AG09319 (cell line): ENCODE measurements around the gene KIF11.

Experiments used
- DNase-seq: peaks from one replicate; pipeline ENCODE4 v3.0.0-alpha.2; 2010; ENCODE audit warnings: low read depth; ENCODE audit errors: extremely low read depth
- TF ChIP-seq, protein P1 (sequence below): IDR thresholded peaks from 2 replicates; pipeline ENCODE4 v1.5.1; 2011; ENCODE audit warnings: low read depth, mild to moderate bottlenecking, inconsistent platforms, low read length, moderate library complexity

The KIF11 gene

DNA sequence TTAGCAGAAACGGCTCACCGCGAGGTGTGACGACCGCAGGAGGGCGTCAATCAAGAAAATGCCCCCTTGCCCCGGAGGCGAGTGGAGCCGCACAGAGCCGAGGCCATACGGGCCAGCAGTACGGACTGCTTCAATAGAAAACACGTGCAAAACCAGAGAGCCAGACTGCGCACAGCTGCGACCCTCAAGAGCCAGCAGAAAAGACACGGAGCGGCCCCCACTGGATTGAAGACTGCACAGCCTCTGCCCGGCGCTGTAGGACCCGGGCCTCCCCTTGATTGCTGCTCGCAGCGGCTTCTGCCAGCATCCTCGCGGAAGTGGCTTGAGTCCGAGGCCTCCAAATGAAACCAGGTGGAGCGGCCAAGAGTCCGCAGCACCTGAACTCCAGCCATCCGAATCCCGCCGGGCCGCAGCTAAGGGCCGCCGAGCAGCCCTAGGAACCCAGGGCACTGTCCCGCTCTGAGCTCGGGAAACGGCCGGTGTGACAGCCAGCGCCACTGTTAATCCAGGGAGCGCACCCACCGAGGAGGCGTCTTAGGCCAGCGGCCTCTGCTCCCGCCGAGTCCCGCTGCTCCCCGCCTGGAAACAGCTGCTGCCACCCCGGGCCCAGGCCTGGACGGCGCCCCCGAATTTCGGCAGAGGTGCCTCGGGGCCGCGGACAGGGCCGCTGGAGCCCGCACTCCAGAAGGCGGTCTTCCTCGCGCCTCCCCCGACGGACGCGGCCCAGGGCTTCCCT is 96.2 kb downstream of the KIF11 start:
- TF ChIP-seq, protein P1, sequence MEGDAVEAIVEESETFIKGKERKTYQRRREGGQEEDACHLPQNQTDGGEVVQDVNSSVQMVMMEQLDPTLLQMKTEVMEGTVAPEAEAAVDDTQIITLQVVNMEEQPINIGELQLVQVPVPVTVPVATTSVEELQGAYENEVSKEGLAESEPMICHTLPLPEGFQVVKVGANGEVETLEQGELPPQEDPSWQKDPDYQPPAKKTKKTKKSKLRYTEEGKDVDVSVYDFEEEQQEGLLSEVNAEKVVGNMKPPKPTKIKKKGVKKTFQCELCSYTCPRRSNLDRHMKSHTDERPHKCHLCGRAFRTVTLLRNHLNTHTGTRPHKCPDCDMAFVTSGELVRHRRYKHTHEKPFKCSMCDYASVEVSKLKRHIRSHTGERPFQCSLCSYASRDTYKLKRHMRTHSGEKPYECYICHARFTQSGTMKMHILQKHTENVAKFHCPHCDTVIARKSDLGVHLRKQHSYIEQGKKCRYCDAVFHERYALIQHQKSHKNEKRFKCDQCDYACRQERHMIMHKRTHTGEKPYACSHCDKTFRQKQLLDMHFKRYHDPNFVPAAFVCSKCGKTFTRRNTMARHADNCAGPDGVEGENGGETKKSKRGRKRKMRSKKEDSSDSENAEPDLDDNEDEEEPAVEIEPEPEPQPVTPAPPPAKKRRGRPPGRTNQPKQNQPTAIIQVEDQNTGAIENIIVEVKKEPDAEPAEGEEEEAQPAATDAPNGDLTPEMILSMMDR: peak; percentile 11; the same call in 1 of the 2 replicates
- DNase-seq: no peak

DNA sequence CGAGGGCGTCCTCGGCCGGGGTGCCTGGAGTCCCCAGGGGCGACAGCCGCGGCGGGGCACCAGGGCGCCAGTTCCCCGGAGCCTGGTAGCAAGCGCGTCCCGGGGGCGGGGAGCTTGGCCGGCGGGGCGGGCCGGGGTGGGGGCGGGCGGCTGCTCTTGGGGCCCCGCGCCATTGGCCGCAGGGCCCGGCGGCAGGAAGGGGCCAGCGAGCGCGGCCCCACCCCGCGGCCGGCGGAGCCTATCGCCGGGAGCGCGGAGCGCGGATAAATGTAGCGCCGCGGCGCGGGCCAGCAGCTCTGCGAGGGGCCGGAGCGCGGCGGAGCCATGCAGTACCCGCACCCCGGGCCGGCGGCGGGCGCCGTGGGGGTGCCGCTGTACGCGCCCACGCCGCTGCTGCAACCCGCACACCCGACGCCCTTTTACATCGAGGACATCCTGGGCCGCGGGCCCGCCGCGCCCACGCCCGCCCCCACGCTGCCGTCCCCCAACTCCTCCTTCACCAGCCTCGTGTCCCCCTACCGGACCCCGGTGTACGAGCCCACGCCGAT is 96.8 kb downstream of the KIF11 start, which contains the start of gene HHEX:
TSS of gene HHEX (plus strand) at position 293 of the 548 bp plus-strand sequence. CDS start at position 325, 32 bp downstream.
- TF ChIP-seq, protein P1: no peak
- no peak for DNase-seq

DNA sequence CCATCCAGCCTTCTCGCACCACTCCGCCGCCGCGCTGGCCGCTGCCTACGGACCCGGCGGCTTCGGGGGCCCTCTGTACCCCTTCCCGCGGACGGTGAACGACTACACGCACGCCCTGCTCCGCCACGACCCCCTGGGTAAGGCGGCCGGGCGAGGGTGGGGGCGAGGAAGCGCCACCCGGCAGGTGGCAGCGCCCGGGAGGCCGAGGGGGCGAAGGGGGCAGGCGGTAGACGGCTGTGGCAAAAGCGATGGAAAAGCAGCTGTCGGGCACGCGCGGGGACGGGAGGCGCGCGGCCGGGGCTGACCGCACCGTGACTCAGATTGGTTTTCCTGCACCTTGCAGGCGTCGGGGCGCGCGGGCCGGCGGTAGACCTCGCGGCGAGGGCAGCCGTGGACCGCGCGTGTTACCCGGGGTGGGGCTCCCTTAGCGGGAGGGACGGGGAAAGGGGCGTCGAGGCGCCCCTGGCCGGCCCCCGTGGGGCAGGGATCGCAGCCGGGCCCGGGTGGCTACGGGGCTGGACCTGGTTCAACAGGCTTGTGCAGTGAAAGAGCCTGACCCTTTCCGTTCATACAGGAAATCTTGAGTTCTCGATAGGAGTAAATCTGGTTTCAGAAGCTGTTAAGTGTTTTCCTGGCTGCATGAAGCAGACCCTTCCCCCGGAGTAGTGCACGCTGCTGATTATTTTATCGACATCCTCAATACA is 97.4 kb downstream of the KIF11 start:
- TF ChIP-seq, protein P1: no peak
- no peak for DNase-seq

DNA sequence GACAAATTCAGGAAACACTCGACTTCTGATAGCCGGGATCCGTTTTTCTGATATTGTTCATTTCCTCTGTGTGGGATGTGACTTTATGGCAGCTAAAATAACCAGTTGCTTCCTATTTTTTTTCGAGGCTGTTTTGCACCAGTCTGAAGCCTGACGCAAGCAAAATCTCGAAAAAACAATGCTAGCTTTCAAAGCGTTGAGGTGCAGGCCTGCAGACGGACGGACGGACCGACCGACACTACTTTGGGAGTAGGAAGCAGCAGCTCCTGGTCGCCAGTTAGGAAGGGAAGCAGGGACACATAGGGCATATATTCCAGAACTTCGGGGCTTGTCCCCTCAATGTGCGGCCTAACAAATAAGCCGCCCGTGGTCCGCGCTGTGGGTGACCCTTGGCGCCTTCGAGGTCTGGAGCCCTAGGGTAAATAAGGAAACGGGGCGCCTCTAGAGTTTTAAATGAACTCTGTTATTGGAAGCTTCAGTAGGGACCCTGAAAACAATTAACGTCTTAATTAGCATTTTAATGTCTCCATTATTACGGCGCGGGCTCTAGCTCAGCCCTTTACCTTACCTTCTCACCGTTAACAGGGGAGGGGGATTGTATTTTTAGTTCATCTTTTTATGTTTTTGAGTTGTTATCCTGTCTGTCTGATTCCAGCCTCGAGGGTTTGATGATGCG is 98.1 kb downstream of the KIF11 start:
- TF ChIP-seq, protein P1: no peak
- DNase-seq: no peak

DNA sequence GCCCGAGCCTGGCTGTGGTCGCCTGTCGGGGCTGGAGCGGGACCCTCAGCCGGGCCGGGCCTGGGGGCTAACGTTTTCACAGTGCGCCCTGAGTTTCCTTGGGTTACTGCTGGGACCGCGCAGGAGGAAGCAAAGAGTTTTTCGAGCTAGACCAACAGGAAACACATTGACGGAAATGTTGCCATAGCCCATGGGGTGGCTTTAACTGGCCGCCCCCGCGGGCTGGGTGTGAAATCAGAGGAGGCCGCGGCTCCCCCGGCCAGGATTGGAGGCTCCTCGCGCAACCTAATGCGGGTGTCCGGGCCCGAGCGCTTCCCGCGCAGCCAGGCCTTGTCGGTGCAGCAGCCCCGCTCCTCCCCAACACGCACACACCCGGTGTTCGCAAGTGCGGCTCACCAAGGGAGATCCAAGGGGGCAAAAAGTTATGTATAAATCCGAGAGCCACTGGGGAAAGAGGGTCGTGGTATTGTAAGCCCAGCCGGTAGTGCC is 98.7 kb downstream of the KIF11 start:
- TF ChIP-seq, protein P1: no peak
- DNase-seq: no peak

DNA sequence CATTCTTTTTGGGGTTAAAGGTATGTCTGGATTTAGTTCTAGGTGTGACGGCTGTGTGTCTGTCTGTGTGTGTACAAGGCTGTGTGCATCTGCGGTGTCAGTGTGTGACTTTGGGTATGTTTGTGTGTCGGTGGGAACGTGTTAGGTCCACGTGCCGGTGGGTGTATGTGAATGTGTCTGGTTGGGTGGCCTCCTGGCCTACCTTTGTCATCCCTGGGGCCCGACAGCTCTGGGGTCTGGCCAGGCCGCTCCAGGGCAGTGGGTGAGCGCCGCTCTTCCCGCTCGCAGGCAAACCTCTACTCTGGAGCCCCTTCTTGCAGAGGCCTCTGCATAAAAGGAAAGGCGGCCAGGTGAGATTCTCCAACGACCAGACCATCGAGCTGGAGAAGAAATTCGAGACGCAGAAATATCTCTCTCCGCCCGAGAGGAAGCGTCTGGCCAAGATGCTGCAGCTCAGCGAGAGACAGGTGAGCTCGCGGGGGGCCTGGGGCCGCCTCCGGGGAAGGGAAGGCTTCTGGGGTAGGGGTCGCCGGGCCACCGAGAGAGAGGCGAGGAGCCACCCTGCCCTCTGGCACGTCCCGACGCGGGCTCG is 99.2 kb downstream of the KIF11 start:
- DNase-seq: no peak
- TF ChIP-seq, protein P1: no peak
